ENCODE results near the gene ARID5B. TPM values are rescaled to one million over a fixed set of nuclear protein-coding genes. Genes with fewer than 3 reads are reported as not detected.

Gene ARID5B
- total and polyA plus RNA-seq, 2 donors (not counting 3 experiments of a cell fraction or from before 2014, with no cell fraction given), result 5.6 to 8.9 TPM

- H2AFZ ChIP-seq (ENCODE audit: low read depth, low read length), result no peak overlapping the region
- no TSS peak for BruUV-seq (replicated peaks)
- H3K27me3 ChIP-seq (ENCODE audit: control insufficient read depth in 2 of 2, insufficient read depth in 2 of 2, low read length in 2 of 2), result no peaks in the 10 kb centered on the region
- H3K4me2 ChIP-seq (ENCODE audit: insufficient read depth, low read length), result no peak overlapping the region
- DNase-seq (ENCODE audit: low read depth, low spot score) (no peak), FAIRE-seq (no peak)
- no peak overlapping the region for H3K9ac ChIP-seq (replicated peaks; ENCODE audit: extremely low read depth, insufficient read depth, low read length)
- intact Hi-C loops (cut with micrococcal nuclease) (no loop called here), dilution Hi-C loops (cut with MboI; ENCODE audit: extremely low pct_ligation_motif_present, low sequenced_read_pairs) (no loop called here)
- H3K27ac ChIP-seq (ENCODE audit: insufficient read depth, low read depth, low read length), result no peak overlapping the region
- H4K20me1 ChIP-seq (replicated peaks; ENCODE audit: control insufficient read depth, extremely low read depth, insufficient read depth, low read length), result no peaks in the 10 kb centered on the region
- POLR2A ChIA-PET, result no interaction called here
- no peaks in the 10 kb centered on the region for H3K9me3 ChIP-seq (replicated peaks; ENCODE audit: control insufficient read depth, insufficient read depth, low read length)
- no peaks in the 10 kb centered on the region for H3K79me2 ChIP-seq (ENCODE audit: control insufficient read depth, insufficient read depth, low read length)
- H3K4me1 ChIP-seq (ENCODE audit: control insufficient read depth, extremely low read depth, insufficient read depth, low read length), result no peaks in the 10 kb centered on the region
- no peak overlapping the region for H3K4me3 ChIP-seq (replicated peaks in 1 of 3; ENCODE audit: insufficient read depth in 1 of 3, low read depth in 1 of 3, low read length in 3 of 3)
- no peaks in the 10 kb centered on the region for H3K9me1 ChIP-seq (replicated peaks; ENCODE audit: control insufficient read depth, extremely low read depth, insufficient read depth, low read length)
- CTCF ChIA-PET, result no interaction called here
- H3K36me3 ChIP-seq (ENCODE audit: control insufficient read depth in 2 of 2, extremely low read depth in 1 of 2, insufficient read depth in 2 of 2, low read length in 2 of 2), result no peaks in the 10 kb centered on the region
- no peak for TF ChIP-seq GATA2 (IDR thresholded peaks at IDR 0.05; ENCODE audit: insufficient read depth, insufficient read length, low read depth, low read length)
Measured at GRCh38 chr10:61931620-61932332, 30.3 kb downstream of the ARID5B start.

- Histone ChIP-seq H3K79me2 (ENCODE audit: control insufficient read depth, insufficient read depth, low read length) (no peaks in the 10 kb centered on the region), H3K27me3 (ENCODE audit: control insufficient read depth in 2 of 2, insufficient read depth in 2 of 2, low read length in 2 of 2) (no peaks in the 10 kb centered on the region), H3K9me1 (replicated peaks; ENCODE audit: control insufficient read depth, extremely low read depth, insufficient read depth, low read length) (no peaks in the 10 kb centered on the region), H2AFZ (ENCODE audit: low read depth, low read length) (no peak overlapping the region), H3K9ac (replicated peaks; ENCODE audit: extremely low read depth, insufficient read depth, low read length) (no peak overlapping the region), H3K27ac (ENCODE audit: insufficient read depth, low read depth, low read length) (no peak overlapping the region), H3K4me2 (ENCODE audit: insufficient read depth, low read length) (no peak overlapping the region), H4K20me1 (replicated peaks; ENCODE audit: control insufficient read depth, extremely low read depth, insufficient read depth, low read length) (no peaks in the 10 kb centered on the region), H3K36me3 (ENCODE audit: control insufficient read depth in 2 of 2, extremely low read depth in 1 of 2, insufficient read depth in 2 of 2, low read length in 2 of 2) (no peaks in the 10 kb centered on the region), H3K4me3 (replicated peaks in 1 of 3; ENCODE audit: insufficient read depth in 1 of 3, low read depth in 1 of 3, low read length in 3 of 3) (no peak overlapping the region), H3K4me1 (ENCODE audit: control insufficient read depth, extremely low read depth, insufficient read depth, low read length) (peaks cover 20% of the 10 kb centered on the region), H3K9me3 (replicated peaks; ENCODE audit: control insufficient read depth, insufficient read depth, low read length) (no peaks in the 10 kb centered on the region)
- no peak for FAIRE-seq
- POLR2A ChIA-PET, result no interaction called here
- TF ChIP-seq GATA2 (IDR thresholded peaks at IDR 0.05; ENCODE audit: insufficient read depth, insufficient read length, low read depth, low read length) (no peak), POLR2A (IDR thresholded peaks at IDR 0.05; ENCODE audit: low read depth, low read length) (no peak)
- no TSS peak for BruUV-seq (replicated peaks)
- intact Hi-C loops (cut with micrococcal nuclease) (no loop called here), dilution Hi-C loops (cut with MboI; ENCODE audit: extremely low pct_ligation_motif_present, low sequenced_read_pairs) (no loop called here)
- CTCF ChIA-PET, result interaction anchor here (1.2 kb wide), 2 partner anchors 9 to 30 kb away, joined by 3 read pairs; no protein-coding TSS in a partner anchor
- DNase-seq (ENCODE audit: low read depth, low spot score), result no peak
Measured at GRCh38 chr10:61933859-61934555, 32.5 kb downstream of the ARID5B start.

Data from endothelial cell of umbilical vein (primary cell).